DMS 273 (cell line): ENCODE data around the gene YTHDF1.
"Not testable (repeated sequence)": the region's sequence is repeated elsewhere in the genome, so short reads cannot be mapped to it uniquely, and the experiment has no call there.

Source experiments
- DNase-seq: peaks from one replicate; lab custom pipeline; 2025; ENCODE audit not compliant: unreplicated experiment; lab: John Stamatoyannopoulos, UW

The YTHDF1 gene

DNA sequence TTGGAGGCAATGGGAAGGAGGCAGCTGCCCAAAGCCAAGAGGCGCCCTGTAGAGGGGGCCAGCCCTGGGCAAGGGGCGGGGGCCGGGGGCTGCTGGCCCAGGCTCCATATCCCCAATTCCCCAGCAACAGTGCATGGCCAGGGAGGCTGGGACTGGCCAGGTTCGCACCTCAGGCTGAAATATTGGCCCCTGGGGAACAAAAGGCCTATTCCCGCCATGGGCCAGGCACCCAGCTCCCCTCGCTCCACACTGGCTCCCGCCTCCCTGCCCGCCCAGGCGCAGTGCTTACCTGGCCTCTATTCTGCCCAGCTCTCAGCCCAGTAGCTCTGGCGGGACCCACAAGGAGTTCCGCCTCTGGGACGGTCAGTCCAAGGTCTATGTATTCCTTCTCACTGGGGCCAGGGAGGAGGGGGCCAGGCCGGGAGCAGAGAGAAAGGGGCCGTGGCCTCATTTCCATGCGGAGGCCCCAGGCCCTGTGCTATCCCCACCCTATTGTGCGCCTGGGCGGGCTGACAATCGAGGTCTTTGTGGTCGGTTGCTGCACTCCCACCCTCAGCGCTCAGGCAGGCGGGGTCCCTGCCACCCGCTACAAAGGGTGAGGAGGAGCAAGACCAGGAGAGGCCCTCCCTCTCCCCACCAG is 42.3 kb downstream of the YTHDF1 start:
- DNase-seq: no peak

DNA sequence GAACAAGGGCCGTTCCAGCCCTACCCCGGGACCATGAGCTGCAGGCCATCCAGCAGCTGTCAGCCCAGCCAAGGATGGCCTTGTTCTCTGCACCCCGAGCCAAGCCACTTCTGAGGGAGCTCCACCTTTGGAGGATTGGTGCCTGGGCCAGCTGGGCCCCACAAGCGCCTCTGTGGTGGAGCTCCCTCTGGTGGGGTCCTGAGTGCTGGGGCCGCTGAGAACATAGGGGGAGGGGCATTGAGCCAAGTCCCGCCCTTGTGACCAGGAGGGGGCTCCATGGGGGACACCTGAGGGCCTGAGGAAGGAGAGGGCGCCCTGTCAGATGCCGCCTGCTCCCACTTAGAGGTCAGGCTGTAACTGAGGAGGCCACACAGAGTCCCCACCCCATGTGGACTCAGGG is 43.2 kb downstream of the YTHDF1 start:
- peak; percentile 75 for DNase-seq

- no peak for DNase-seq
Measured at GRCh38 chr20:63171991-63172390, 43.9 kb downstream of the YTHDF1 start.

DNA sequence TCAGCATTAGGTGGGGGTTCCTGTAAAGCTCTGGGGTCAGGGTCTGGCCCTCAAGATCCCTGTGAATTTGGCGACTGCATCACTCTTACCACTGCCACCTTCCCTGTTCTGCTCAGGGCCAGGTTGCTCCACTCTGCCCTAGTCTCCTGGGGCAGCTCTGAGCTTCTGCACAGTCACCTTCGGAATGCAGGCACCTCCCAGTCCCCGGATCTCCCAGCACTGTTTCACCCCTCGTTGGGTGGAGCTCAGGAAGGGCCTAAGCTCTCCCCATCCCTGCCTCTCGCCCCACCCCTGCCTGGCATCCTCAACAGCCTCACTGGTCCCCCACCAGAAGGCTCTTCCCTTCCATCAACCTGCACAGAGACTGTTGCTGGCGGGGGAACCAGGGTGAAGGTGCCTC is 46.2 kb downstream of the YTHDF1 start:
- DNase-seq: no peak

- no peak for DNase-seq
Measured at GRCh38 chr20:63168861-63169260, 47.1 kb downstream of the YTHDF1 start.

DNA sequence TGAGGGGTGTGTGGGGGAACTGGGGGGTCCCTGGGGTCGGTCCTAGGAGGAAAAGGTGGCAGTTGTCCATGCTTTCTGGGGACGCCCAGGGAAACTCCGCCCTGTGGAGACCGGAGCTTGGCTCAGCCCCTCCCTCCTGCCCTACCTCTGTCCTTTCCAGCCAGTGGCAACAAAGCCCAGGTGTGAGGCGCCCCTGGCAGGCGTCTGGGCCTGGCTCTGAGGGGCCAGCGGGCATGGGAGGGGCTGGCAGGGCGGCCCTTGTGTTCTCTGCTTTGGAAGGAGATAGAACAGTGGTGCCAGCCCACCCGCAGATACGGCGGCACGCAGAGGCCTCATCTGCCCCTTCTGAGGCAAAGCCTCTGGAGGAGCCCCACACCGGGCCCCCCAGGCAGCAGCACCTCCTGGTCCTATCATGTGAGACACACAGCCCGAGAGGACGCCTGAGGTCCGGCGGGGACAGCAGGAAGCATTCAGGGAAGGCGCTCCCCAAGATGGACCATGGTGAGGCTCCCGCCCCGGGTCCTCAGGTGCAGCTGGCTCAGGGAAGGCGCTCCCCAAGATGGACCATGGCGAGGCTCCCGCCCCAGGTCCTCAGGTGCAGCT is 47.9 kb downstream of the YTHDF1 start:
- DNase-seq: no peak

DNA sequence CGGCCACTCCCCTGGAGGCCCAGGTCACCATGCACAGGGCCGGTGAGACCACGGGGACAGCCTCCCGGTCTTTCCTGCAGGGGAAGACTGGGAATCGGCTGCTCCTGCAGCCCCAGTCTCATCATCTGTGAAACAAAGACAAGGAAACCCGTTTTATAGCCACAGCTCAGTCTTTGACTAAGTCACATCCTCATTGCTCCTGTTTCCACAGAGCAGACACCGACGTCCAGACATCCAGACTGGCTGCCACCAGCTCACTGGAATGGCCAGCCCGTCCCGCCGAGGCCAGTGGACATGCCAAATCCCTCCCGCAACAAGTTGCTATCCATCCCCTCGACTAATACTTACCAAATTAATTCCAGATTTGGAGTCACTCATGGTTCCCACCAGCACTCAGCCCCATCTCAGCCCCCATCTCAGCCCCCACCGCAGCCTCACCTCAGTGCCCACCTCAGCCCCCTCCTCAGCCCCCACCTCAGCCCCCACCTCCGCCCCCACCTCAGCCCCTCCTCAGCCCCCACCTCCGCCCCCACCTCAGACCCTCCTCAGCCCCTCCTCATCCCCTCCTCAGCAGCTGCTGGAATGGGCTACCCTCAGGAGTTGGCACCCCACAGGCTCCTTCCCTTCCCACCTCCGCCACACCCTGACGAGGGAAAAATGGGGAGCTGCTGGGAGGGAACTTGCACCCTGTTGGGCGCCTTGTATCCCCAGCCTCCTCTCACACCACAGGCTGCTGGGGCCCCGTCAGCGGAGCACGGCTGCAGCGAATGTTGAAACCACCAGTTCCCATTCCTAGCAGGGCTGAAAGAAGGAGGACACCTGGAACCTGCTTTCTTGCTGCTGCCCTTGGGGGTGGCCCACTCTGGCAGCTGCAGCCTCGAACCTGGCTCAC is 48.7 kb downstream of the YTHDF1 start:
- no peak for DNase-seq

DNA sequence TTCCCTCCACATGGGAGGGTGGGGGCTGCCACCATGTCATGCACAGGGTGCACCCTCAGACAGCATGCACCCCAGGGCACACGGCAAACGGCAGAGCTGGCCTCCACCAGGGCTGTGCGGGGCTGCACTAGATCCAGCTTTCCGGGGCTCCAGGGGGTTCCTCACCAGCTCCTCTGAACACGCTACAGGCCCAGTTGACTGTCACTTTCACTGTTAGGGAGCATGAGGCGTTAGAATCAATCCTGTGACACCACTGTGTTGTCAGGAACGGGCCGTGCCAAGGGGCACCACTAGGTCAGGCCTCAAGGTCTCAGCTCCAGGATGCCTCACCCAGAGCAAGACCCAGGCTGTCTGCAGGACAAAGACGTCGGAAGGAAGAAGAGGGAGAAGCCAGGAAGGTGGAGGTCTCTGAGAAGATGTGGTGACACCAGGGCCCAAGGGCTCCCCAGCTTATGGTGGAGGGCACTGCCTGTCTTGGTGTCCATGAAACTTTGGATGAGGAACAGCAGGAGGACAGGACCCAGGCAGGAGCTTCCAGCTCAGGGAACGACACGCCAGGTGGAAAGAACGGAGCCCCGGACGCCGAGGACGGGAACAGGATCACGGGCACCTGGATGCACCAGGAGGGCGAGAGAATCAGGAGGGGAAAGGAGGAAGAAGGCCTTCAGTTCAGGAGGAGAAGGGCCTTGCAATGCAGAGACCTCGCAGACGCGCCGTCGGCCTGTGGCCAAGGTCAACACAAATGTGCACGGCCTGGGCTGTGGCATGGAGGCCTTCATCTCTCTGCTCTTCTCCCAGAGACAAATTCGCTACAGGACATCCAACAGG is 49.5 kb downstream of the YTHDF1 start:
- DNase-seq: no peak

- no peak for DNase-seq
Measured at GRCh38 chr20:63165356-63166192, 50.4 kb downstream of the YTHDF1 start.

DNA sequence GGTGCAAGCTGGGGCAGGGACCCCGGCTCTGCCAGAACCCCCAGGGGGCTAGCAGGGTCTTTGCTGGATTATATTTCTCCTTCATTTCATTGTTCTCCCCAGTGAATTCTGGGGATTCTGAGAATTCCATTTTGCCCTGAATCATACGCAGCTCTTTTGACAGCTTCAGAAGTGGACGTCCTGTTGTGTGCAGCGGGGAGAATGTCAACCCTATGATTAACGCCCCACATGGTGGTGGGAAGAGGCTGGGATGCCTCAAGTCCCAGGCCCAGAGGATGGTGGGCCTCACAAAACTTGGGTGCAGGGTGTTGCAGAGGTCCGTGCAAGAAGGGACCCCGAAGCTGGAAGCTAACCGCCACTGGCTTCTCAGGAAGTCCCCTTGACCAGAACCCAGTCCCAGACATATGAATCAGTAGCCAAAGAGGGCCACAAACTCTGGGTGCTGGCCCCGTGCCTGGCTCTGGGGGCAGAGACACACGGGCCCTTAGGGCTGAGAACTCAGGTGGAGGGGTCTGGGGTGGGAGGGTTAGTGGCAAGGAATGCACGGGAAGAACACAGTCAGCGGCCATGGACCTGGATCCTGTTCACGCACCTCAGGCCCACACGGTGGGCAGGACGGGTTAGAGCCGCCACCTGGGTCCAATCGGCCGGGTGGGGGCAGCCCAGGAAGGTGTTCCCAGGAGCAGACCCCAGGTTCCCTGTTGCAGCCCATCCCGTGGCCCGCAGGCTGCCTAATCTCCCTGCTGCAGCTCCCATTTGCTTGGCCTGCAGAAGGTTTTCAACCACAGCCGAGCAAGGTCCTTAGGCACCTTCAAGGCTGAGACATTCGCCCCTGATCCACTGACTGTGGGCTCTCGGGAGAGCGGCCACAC is 51.2 kb downstream of the YTHDF1 start:
- DNase-seq: no peak

- peak; percentile 67 for DNase-seq
Measured at GRCh38 chr20:63163596-63164483, 52.1 kb downstream of the YTHDF1 start.

- DNase-seq: no peak
Measured at GRCh38 chr20:63163171-63163570, 52.8 kb downstream of the YTHDF1 start.

DNA sequence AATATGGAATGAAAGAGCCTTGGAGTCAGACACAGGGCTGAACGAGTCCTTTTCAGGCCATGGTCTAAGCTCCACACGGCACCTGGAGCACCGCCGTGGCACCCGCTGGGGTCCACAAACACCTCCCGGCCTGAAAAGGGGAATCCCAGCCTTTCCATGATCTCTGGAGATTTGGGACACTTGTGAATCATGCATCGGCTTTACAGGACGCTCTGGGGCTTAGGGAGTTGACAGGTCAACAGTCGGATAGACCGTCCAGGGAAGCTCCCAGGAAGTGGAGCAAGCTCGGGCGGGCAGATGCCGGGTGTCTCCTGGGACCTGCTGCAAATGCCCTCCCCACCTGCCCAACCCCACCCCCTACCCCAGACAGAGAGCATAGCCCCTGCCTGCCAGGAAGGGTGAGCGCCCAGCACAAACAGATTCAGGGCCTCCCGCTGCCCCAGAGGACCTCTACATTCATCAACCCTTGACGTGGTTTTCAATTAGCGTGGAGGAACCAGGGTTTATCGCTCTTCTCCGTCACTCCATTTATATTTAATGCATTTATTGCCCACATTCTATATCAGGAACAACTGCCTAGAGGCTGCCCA is 53.6 kb downstream of the YTHDF1 start:
- DNase-seq: no peak

GRCh38 chr20:63161176-63161651 is 54.7 kb downstream of the YTHDF1 start:
- DNase-seq: no peak

- DNase-seq: no peak
Measured at GRCh38 chr20:63160641-63161175, 55.2 kb downstream of the YTHDF1 start.

DNA sequence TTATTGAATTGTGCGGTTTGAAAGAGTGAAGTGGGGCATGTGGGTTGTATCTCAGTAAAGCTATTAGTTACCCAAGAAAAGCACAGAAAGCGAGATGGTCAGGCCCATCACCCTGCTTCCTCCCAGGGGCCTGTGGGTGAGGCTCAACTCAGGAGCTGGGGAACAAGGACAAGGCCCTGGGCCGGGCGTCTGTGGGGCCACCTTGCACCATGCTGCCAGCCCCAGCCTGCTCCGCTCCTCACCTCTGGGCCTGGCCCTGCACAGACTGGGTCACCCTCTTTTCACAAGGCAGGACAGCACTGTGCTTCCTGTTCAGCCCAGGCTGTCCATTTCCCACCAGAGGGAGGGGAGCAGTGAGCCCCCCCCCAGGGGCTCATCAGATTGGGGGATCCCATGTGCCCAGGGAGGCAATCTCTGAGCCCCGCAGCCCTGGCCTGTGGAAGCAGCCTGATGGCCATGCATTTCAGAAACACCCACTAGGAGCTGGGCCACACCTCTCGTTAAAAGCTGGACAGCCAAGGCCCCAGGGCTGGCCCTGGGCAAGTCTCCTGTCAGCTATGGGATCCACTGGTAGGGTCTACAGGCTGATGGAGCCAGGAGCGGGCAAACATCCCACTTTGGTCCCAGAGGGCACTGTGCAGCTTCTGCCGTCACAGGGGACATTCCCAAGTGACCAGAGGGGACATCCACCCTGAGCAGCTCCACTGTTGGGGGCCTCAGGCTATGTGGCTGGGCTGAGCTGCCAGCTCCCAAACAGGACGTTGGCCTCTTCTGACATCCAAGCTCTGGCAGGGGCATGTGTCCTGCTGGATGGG is 55.9 kb downstream of the YTHDF1 start:
- DNase-seq: no peak

DNA sequence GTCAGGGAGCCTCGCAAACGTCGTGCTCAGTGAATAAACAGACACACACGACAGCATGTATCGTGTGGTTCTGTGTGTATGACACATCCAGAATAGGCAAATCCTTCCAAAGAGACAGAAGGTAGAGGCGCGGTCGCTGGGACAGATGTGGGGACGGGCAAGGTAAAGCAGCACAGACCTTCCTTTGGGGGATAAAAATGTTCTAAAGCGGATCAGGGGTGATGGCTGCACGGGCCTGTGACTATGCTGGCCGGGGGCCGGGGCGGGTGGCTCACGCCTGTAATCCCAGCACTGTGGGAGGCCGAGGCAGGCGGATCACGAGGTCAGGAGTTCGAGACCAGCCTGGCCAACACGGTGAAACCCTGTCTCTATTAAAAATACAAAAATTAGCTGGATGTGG is 56.7 kb downstream of the YTHDF1 start:
- DNase-seq: not testable (repeated sequence)
